Neural cell (in vitro differentiated cells): Measurements from ENCODE around the gene MCTP2. TPM values are rescaled to one million over a fixed set of nuclear protein-coding genes. Genes with fewer than 3 reads are reported as not detected.

Experiments used
- H2AFZ ChIP-seq: fragments of 200-600, 300-800 bp; sonication (generic), shearing (Covaris generic); 2 replicates; pipeline ENCODE4 v1.6.0; 2014; ENCODE audit warnings: low read depth, mild to moderate bottlenecking, antibody characterized with exemption, low read length, moderate library complexity
- H3F3A ChIP-seq: fragments of 200-600 bp; shearing (Covaris generic); 2 replicates; pipeline ENCODE4 v1.6.1; 2016; ENCODE audit warnings: mild to moderate bottlenecking, moderate library complexity, mixed read lengths, antibody characterized with exemption, low read length; ENCODE audit not compliant: insufficient read depth, poor library complexity, severe bottlenecking
- H3K27ac ChIP-seq: fragments of 200-600, 300-800 bp; sonication (generic), shearing (Covaris generic); 2 replicates; pipeline ENCODE4 v1.5.1; 2014; ENCODE audit warnings: mild to moderate bottlenecking, low read length, moderate library complexity
- H3K27me3 ChIP-seq: fragments of 300-800, 200-600 bp; sonication (generic), shearing (Covaris generic); 2 replicates; pipeline ENCODE4 v1.6.0; 2014; ENCODE audit warnings: mild to moderate bottlenecking, low read depth, low read length, moderate library complexity; ENCODE audit not compliant: insufficient read depth
- H3K36me3 ChIP-seq: fragments of 300-800, 200-600 bp; sonication (generic), shearing (Covaris generic); 2 replicates; pipeline ENCODE4 v1.5.1; 2014; ENCODE audit warnings: mild to moderate bottlenecking, antibody characterized with exemption, low read length, moderate library complexity; ENCODE audit not compliant: insufficient read depth
- H3K4me2 ChIP-seq: fragments of 300-800, 200-600 bp; sonication (generic), shearing (Covaris generic); 2 replicates; pipeline ENCODE4 v1.6.0; 2014; ENCODE audit warnings: mild to moderate bottlenecking, low read length
- H3K4me3 ChIP-seq: fragments of 300-800, 200-600 bp; sonication (generic), shearing (Covaris generic); 2 replicates; pipeline ENCODE4 v1.5.1; 2014; ENCODE audit warnings: mild to moderate bottlenecking, low read length, moderate library complexity
- H3K79me2 ChIP-seq: fragments of 200-600 bp; shearing (Covaris generic); replicated peaks from 2 replicates; pipeline ENCODE4 v1.6.0; 2014; ENCODE audit warnings: mild to moderate bottlenecking, low read length, moderate library complexity; ENCODE audit not compliant: insufficient read depth
- H3K9ac ChIP-seq: fragments of 300-800, 200-600 bp; sonication (generic), shearing (Covaris generic); 2 replicates; pipeline ENCODE4 v1.6.1; 2016; ENCODE audit warnings: mild to moderate bottlenecking, low read length, mixed read lengths
- H3K9me2 ChIP-seq: fragments of 200-600 bp; shearing (Covaris generic); 2 replicates; pipeline ENCODE4 v1.6.1; 2016; ENCODE audit warnings: mild to moderate bottlenecking, low read length, mixed read lengths; ENCODE audit not compliant: insufficient read depth
- H3K9me3 ChIP-seq: fragments of 200-600, 300-800 bp; sonication (generic), shearing (Covaris generic); 2 replicates; pipeline ENCODE4 v1.6.1; 2016; ENCODE audit warnings: mild to moderate bottlenecking, mixed run types, low read length, moderate library complexity, mixed read lengths
- H4K20me1 ChIP-seq: fragments of 200-600 bp; shearing (Covaris generic); 2 replicates; pipeline ENCODE4 v1.6.1; 2016; ENCODE audit warnings: mild to moderate bottlenecking, mixed run types; ENCODE audit not compliant: insufficient read depth
- EP300 ChIP-seq: fragments of 450-650 bp; conservative IDR thresholded peaks from 2 replicates; pipeline ENCODE4 v1.6.1; 2014; ENCODE audit warnings: antibody characterized with exemption, mild to moderate bottlenecking, moderate library complexity; ENCODE audit not compliant: poor library complexity, severe bottlenecking
- EZH2 ChIP-seq: fragments of 200-600, 300-800 bp; shearing (Covaris generic), sonication (generic); IDR thresholded peaks from 2 replicates; pipeline ENCODE4 v1.6.1; 2014; ENCODE audit warnings: antibody characterized with exemption, low read length, borderline replicate concordance, mild to moderate bottlenecking; ENCODE audit not compliant: insufficient read depth, poor library complexity, severe bottlenecking
- MXI1 ChIP-seq: fragments of 450-650 bp; conservative IDR thresholded peaks from 2 replicates; pipeline ENCODE4 v1.6.1; 2014; ENCODE audit warnings: antibody characterized with exemption, mild to moderate bottlenecking; ENCODE audit not compliant: poor library complexity, severe bottlenecking
- POLR2AphosphoS5 ChIP-seq: IDR thresholded peaks from 2 replicates; pipeline ENCODE4 v1.6.1; 2012
- RAD21 ChIP-seq: fragments of 450-650 bp; conservative IDR thresholded peaks from 2 replicates; pipeline ENCODE4 v1.6.1; 2014; ENCODE audit warnings: antibody characterized with exemption, mild to moderate bottlenecking, moderate library complexity
- REST ChIP-seq: IDR thresholded peaks from 2 replicates; pipeline ENCODE4 v1.6.1; 2012; ENCODE audit warnings: borderline replicate concordance
- SMC3 ChIP-seq: fragments of 450-650 bp; conservative IDR thresholded peaks from 2 replicates; pipeline ENCODE4 v1.6.1; 2014; ENCODE audit warnings: antibody characterized with exemption, mild to moderate bottlenecking, moderate library complexity; ENCODE audit not compliant: poor library complexity
- TAF1 ChIP-seq: IDR thresholded peaks from 2 replicates; pipeline ENCODE4 v1.6.1; 2012; ENCODE audit warnings: low read depth
- polyA plus RNA-seq: library from polyadenylated mRNA; depleted of rRNA; stranded (reverse); fragments of >200 nt; gene quantifications from 2 replicates; pipeline ENCODE4 v1.2.3, GENCODE V29; 2014
- TF ChIP-seq, protein P1 (sequence below): fragments of 450-650 bp; IDR thresholded peaks from 2 replicates; pipeline ENCODE4 v1.5.1; 2014; ENCODE audit warnings: antibody characterized with exemption, mild to moderate bottlenecking, moderate library complexity; ENCODE audit not compliant: poor library complexity, severe bottlenecking

The MCTP2 gene
- polyA plus RNA-seq, 1 donor from 2014 or later = not detected

GRCh38 chr15:94279736-94280135 lies 48.4 kb downstream of the MCTP2 start:
- Histone ChIP-seq H4K20me1 (no peaks in the 10 kb centered on the region), H3K9me3 (no peaks in the 10 kb centered on the region), H3K79me2 (no peaks in the 10 kb centered on the region), H2AFZ (no peak overlapping the region), H3K27ac (no peak overlapping the region), H3K4me3 (no peak overlapping the region), H3K4me2 (no peak overlapping the region), H3F3A (no peaks in the 10 kb centered on the region), H3K36me3 (no peaks in the 10 kb centered on the region), H3K9ac (no peak overlapping the region), H3K27me3 (no peaks in the 10 kb centered on the region), H3K9me2 (no peaks in the 10 kb centered on the region)
- TF ChIP-seq EP300 (no peak), TAF1 (no peak)

- Histone ChIP-seq H3K9ac (no peak overlapping the region), H3K4me2 (no peak overlapping the region), H3K79me2 (no peaks in the 10 kb centered on the region), H3K9me2 (no peaks in the 10 kb centered on the region), H3K36me3 (no peaks in the 10 kb centered on the region), H3K27ac (no peak overlapping the region), H3K27me3 (no peaks in the 10 kb centered on the region), H3K9me3 (no peaks in the 10 kb centered on the region), H2AFZ (no peak overlapping the region), H3F3A (no peaks in the 10 kb centered on the region), H3K4me3 (no peak overlapping the region), H4K20me1 (no peaks in the 10 kb centered on the region)
- no peak for TF ChIP-seq EP300
- TF ChIP-seq, protein P1, sequence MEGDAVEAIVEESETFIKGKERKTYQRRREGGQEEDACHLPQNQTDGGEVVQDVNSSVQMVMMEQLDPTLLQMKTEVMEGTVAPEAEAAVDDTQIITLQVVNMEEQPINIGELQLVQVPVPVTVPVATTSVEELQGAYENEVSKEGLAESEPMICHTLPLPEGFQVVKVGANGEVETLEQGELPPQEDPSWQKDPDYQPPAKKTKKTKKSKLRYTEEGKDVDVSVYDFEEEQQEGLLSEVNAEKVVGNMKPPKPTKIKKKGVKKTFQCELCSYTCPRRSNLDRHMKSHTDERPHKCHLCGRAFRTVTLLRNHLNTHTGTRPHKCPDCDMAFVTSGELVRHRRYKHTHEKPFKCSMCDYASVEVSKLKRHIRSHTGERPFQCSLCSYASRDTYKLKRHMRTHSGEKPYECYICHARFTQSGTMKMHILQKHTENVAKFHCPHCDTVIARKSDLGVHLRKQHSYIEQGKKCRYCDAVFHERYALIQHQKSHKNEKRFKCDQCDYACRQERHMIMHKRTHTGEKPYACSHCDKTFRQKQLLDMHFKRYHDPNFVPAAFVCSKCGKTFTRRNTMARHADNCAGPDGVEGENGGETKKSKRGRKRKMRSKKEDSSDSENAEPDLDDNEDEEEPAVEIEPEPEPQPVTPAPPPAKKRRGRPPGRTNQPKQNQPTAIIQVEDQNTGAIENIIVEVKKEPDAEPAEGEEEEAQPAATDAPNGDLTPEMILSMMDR = no peak
- TF ChIP-seq RAD21 = no peak
- no peak for TF ChIP-seq TAF1
- TF ChIP-seq POLR2AphosphoS5 = no peak
- TF ChIP-seq SMC3 = no peak
- TF ChIP-seq EZH2 = no peak
- TF ChIP-seq MXI1 = no peak
- TF ChIP-seq REST = no peak
These were observed 48.9 kb downstream of the MCTP2 start for GRCh38 chr15:94280301-94280700.
